OCI-LY1 (cell line): ENCODE measurements around the gene AGTPBP1.

Experiments
- H2AFZ ChIP-seq: fragments of 200-600 bp; sonication (generic), shearing (Covaris generic); 2 replicates; pipeline ENCODE4 v1.6.0; 2014; ENCODE audit warnings: antibody characterized with exemption, mild to moderate bottlenecking, low read length
- H3F3A ChIP-seq: fragments of 200-600 bp; sonication (generic), shearing (Covaris generic); 2 replicates; pipeline ENCODE4 v1.6.0; 2014; ENCODE audit warnings: mild to moderate bottlenecking, antibody characterized with exemption, low read length, moderate library complexity; ENCODE audit not compliant: insufficient read depth
- H3K27ac ChIP-seq: fragments of 200-600 bp; sonication (generic); 2 replicates; pipeline ENCODE4 v1.5.1; 2014; ENCODE audit warnings: low read length, mixed run types, mild to moderate bottlenecking, low read depth; ENCODE audit not compliant: poor library complexity, severe bottlenecking
- H3K27me3 ChIP-seq: fragments of 200-600 bp; sonication (generic); 2 replicates; pipeline ENCODE4 v1.6.0; 2014; ENCODE audit warnings: antibody characterized with exemption, mild to moderate bottlenecking, low read length, moderate library complexity; ENCODE audit not compliant: insufficient read depth
- H3K36me3 ChIP-seq: fragments of 200-600 bp; sonication (generic); 2 replicates; pipeline ENCODE4 v1.6.1; 2014; ENCODE audit warnings: mild to moderate bottlenecking, antibody characterized with exemption, low read length, moderate library complexity, mixed read lengths; ENCODE audit not compliant: insufficient read depth
- H3K4me1 ChIP-seq: fragments of 200-600 bp; sonication (generic); 2 replicates; pipeline ENCODE4 v1.5.1; 2014; ENCODE audit warnings: mild to moderate bottlenecking, low read length, moderate library complexity; ENCODE audit not compliant: insufficient read depth, severe bottlenecking
- H3K4me2 ChIP-seq: fragments of 200-600 bp; sonication (generic), shearing (Covaris generic); 2 replicates; pipeline ENCODE4 v1.6.1; 2014; ENCODE audit warnings: low read length
- H3K4me3 ChIP-seq: fragments of 200-600 bp; sonication (generic); 2 replicates; pipeline ENCODE4 v1.5.1; 2014; ENCODE audit warnings: low read length, low read depth, mild to moderate bottlenecking, mixed read lengths; ENCODE audit not compliant: poor library complexity, severe bottlenecking
- H3K79me2 ChIP-seq: fragments of 200-600 bp; shearing (Covaris generic); 2 replicates; pipeline ENCODE4 v1.6.1; 2016; ENCODE audit warnings: mixed run types, low read length, mixed read lengths; ENCODE audit not compliant: insufficient read depth
- H3K9ac ChIP-seq: fragments of 200-600 bp; sonication (generic), shearing (Covaris generic); 2 replicates; pipeline ENCODE4 v1.6.1; 2014; ENCODE audit warnings: mild to moderate bottlenecking, low read length, mixed read lengths
- H3K9me2 ChIP-seq: fragments of 200-600 bp; sonication (generic), shearing (Covaris generic); 2 replicates; pipeline ENCODE4 v1.6.1; 2014; ENCODE audit warnings: low read depth, mild to moderate bottlenecking, low read length, mixed read lengths
- H3K9me3 ChIP-seq: fragments of 200-600 bp; shearing (Covaris generic); 2 replicates; pipeline ENCODE4 v1.6.1; 2014; ENCODE audit warnings: low read length, mixed read lengths
- H4K20me1 ChIP-seq: fragments of 200-600 bp; sonication (generic), shearing (Covaris generic); 2 replicates; pipeline ENCODE4 v1.6.0; 2016; ENCODE audit warnings: mild to moderate bottlenecking, low read length; ENCODE audit not compliant: insufficient read depth
- EZH2 ChIP-seq: fragments of 200-600 bp; sonication (generic), shearing (Covaris generic); IDR thresholded peaks from 2 replicates; pipeline ENCODE4 v1.8.0; 2017; ENCODE audit warnings: borderline replicate concordance, mixed run types, mild to moderate bottlenecking, antibody characterized with exemption, low read length, moderate library complexity, mixed read lengths
- TF ChIP-seq, protein P1 (sequence below): fragments of 200-600 bp; sonication (generic), shearing (Covaris generic); IDR thresholded peaks from 2 replicates; pipeline ENCODE4 v1.5.1; 2017; ENCODE audit warnings: mild to moderate bottlenecking, antibody characterized with exemption, low read length, moderate library complexity, mixed read lengths

AGTPBP1 gene

DNA sequence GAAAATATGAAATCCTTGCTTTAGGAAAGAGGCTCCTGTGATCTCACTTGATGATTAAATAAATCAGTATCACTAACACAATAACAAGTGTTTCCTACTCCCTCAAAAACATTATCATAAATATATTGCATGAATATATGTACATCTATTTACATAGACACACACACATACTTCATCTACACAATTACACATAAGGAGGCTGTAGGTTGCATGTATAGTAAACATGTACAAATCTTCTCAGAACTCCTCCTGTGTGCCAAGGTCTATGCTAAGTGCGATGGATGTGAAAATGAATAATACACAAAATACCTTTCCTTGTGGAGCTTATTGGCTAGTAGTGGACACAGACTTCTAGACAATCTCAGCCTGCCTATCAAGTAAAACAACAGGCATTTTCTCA, 239.9 kb downstream of the AGTPBP1 start:
- no peak overlapping the region for H3K4me3 ChIP-seq
- TF ChIP-seq, protein P1, sequence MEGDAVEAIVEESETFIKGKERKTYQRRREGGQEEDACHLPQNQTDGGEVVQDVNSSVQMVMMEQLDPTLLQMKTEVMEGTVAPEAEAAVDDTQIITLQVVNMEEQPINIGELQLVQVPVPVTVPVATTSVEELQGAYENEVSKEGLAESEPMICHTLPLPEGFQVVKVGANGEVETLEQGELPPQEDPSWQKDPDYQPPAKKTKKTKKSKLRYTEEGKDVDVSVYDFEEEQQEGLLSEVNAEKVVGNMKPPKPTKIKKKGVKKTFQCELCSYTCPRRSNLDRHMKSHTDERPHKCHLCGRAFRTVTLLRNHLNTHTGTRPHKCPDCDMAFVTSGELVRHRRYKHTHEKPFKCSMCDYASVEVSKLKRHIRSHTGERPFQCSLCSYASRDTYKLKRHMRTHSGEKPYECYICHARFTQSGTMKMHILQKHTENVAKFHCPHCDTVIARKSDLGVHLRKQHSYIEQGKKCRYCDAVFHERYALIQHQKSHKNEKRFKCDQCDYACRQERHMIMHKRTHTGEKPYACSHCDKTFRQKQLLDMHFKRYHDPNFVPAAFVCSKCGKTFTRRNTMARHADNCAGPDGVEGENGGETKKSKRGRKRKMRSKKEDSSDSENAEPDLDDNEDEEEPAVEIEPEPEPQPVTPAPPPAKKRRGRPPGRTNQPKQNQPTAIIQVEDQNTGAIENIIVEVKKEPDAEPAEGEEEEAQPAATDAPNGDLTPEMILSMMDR: no peak
- TF ChIP-seq EZH2: no peak
- no peaks in the 10 kb centered on the region; the same call in 1 of the 2 replicates for H3K9me2 ChIP-seq
- no peak overlapping the region for H3K4me2 ChIP-seq
- H3K27me3 ChIP-seq: no peaks in the 10 kb centered on the region
- no peaks in the 10 kb centered on the region for H3K36me3 ChIP-seq
- no peak overlapping the region for H3K27ac ChIP-seq
- H3K9ac ChIP-seq: no peak overlapping the region
- H2AFZ ChIP-seq: no peak overlapping the region
- no peaks in the 10 kb centered on the region for H3K4me1 ChIP-seq
- H3K9me3 ChIP-seq: no peaks in the 10 kb centered on the region; the same call in 1 of the 2 replicates
- no peaks in the 10 kb centered on the region for H4K20me1 ChIP-seq
- no peaks in the 10 kb centered on the region for H3K79me2 ChIP-seq
- H3F3A ChIP-seq: no peaks in the 10 kb centered on the region

DNA sequence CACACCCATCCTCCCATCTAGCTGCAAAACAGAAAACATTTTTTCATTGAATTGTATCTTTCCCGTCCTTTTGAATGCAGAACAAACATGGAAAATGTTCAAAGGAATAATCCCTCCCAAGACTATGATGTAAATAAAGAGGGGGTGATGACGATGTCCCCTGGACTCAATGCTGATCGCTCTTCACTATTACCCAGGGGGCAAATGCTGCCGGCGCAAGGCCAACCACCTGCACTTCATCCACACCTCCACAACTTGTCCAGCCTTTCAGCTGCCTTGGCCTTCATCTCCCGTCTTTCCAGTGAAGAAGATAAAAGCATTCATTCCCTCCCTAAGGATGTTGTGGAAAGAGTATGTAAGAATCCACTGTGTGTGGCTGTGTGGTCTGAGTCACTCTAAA, 240.3 kb downstream of the AGTPBP1 start:
- no peak overlapping the region for H3K9ac ChIP-seq
- H3K27ac ChIP-seq: no peak overlapping the region
- no peaks in the 10 kb centered on the region for H3K36me3 ChIP-seq
- no peaks in the 10 kb centered on the region; the same call in 1 of the 2 replicates for H3K9me3 ChIP-seq
- no peak overlapping the region for H2AFZ ChIP-seq
- H3K79me2 ChIP-seq: no peaks in the 10 kb centered on the region
- H3K9me2 ChIP-seq: no peaks in the 10 kb centered on the region; the same call in 1 of the 2 replicates
- no peaks in the 10 kb centered on the region for H4K20me1 ChIP-seq
- no peak for TF ChIP-seq EZH2
- TF ChIP-seq, protein P1: no peak
- H3K27me3 ChIP-seq: no peaks in the 10 kb centered on the region
- H3K4me1 ChIP-seq: no peaks in the 10 kb centered on the region
- no peak overlapping the region for H3K4me3 ChIP-seq
- no peak overlapping the region for H3K4me2 ChIP-seq
- no peaks in the 10 kb centered on the region for H3F3A ChIP-seq
